HUES6 (cell line): ENCODE data around the gene TMEM260.

Source experiments
- H3K27ac ChIP-seq: 2 replicates; pipeline ENCODE4 v1.7.0; 2013; ENCODE audit warnings: low read depth, mild to moderate bottlenecking, low read length, inconsistent platforms
- H3K27me3 ChIP-seq: 2 replicates; pipeline ENCODE4 v1.6.1; 2013; ENCODE audit warnings: low read length; ENCODE audit not compliant: control insufficient read depth, insufficient read depth
- H3K36me3 ChIP-seq: 2 replicates; pipeline ENCODE4 v1.6.1; 2013; ENCODE audit warnings: low read length; ENCODE audit not compliant: control insufficient read depth, insufficient read depth
- H3K4me1 ChIP-seq: 2 replicates; pipeline ENCODE4 v1.6.1; 2013; ENCODE audit warnings: low read length; ENCODE audit not compliant: control insufficient read depth, insufficient read depth
- H3K4me3 ChIP-seq: 2 replicates; pipeline ENCODE4 v1.5.1; 2013; ENCODE audit warnings: low read depth, low read length
- H3K9ac ChIP-seq: one replicate; pipeline ENCODE4 v1.6.1; 2013; ENCODE audit warnings: mild to moderate bottlenecking, low read length
- H3K9me3 ChIP-seq: 2 replicates; pipeline ENCODE4 v1.6.1; 2013; ENCODE audit warnings: low read depth, low read length; ENCODE audit not compliant: control insufficient read depth, insufficient read depth

Gene TMEM260

GRCh38 chr14:56649382-56649781 is 69.8 kb downstream of the TMEM260 start:
- H3K4me3 ChIP-seq: no peak overlapping the region

GRCh38 chr14:56650048-56650447 is 70.5 kb downstream of the TMEM260 start:
- Histone ChIP-seq H3K4me3 (no peak overlapping the region), H3K9me3 (no peaks in the 10 kb centered on the region), H3K36me3 (no peaks in the 10 kb centered on the region), H3K4me1 (peaks cover 22% of the 10 kb centered on the region), H3K27ac (no peak overlapping the region), H3K9ac (no peak overlapping the region), H3K27me3 (no peaks in the 10 kb centered on the region)

More at GRCh38 chr14:56649382-56649781, 69.8 kb downstream of the TMEM260 start:
- Histone ChIP-seq H3K9ac (no peak overlapping the region), H3K27me3 (no peaks in the 10 kb centered on the region), H3K36me3 (no peaks in the 10 kb centered on the region), H3K4me1 (peaks cover 22% of the 10 kb centered on the region), H3K27ac (no peak overlapping the region), H3K9me3 (no peaks in the 10 kb centered on the region)

- H3K36me3 ChIP-seq: no peaks in the 10 kb centered on the region
- H3K4me3 ChIP-seq: no peak overlapping the region
- H3K27me3 ChIP-seq: no peaks in the 10 kb centered on the region
- H3K27ac ChIP-seq: no peak overlapping the region
- H3K9me3 ChIP-seq: no peaks in the 10 kb centered on the region
- H3K9ac ChIP-seq: no peak overlapping the region
- H3K4me1 ChIP-seq: peaks cover 22% of the 10 kb centered on the region
Observed at GRCh38 chr14:56650979-56651378, 71.4 kb downstream of the TMEM260 start.

GRCh38 chr14:56657604-56658003 is 78.0 kb downstream of the TMEM260 start:
- no peak overlapping the region for H3K9ac ChIP-seq
- H3K9me3 ChIP-seq: no peaks in the 10 kb centered on the region
- H3K27ac ChIP-seq: no peak overlapping the region
- H3K4me1 ChIP-seq: peaks cover 30% of the 10 kb centered on the region
- H3K27me3 ChIP-seq: no peaks in the 10 kb centered on the region
- H3K4me3 ChIP-seq: no peak overlapping the region
- no peaks in the 10 kb centered on the region for H3K36me3 ChIP-seq

- Histone ChIP-seq H3K9me3 (no peaks in the 10 kb centered on the region), H3K4me3 (no peak overlapping the region), H3K27me3 (no peaks in the 10 kb centered on the region), H3K9ac (no peak overlapping the region), H3K4me1 (peaks cover 30% of the 10 kb centered on the region), H3K36me3 (no peaks in the 10 kb centered on the region), H3K27ac (no peak overlapping the region)
Observed at GRCh38 chr14:56659378-56659777, 79.8 kb downstream of the TMEM260 start.

- Histone ChIP-seq H3K9me3 (no peaks in the 10 kb centered on the region), H3K4me3 (no peak overlapping the region), H3K4me1 (peaks cover 30% of the 10 kb centered on the region), H3K36me3 (no peaks in the 10 kb centered on the region), H3K9ac (no peak overlapping the region), H3K27ac (no peak overlapping the region), H3K27me3 (no peaks in the 10 kb centered on the region)
Observed at GRCh38 chr14:56659964-56660551, 80.5 kb downstream of the TMEM260 start.

GRCh38 chr14:56660677-56661389 is 81.2 kb downstream of the TMEM260 start:
- H3K27ac ChIP-seq: no peak overlapping the region
- no peaks in the 10 kb centered on the region for H3K36me3 ChIP-seq
- peaks cover 30% of the 10 kb centered on the region for H3K4me1 ChIP-seq
- no peaks in the 10 kb centered on the region for H3K27me3 ChIP-seq
- peaks cover 5% of the 10 kb centered on the region for H3K9me3 ChIP-seq
- no peak overlapping the region for H3K4me3 ChIP-seq
- H3K9ac ChIP-seq: no peak overlapping the region

GRCh38 chr14:56661478-56661877 is 81.9 kb downstream of the TMEM260 start:
- Histone ChIP-seq H3K27ac (no peak overlapping the region), H3K9me3 (peaks cover 11% of the 10 kb centered on the region), H3K36me3 (no peaks in the 10 kb centered on the region), H3K4me3 (no peak overlapping the region), H3K4me1 (peaks cover 30% of the 10 kb centered on the region), H3K27me3 (no peaks in the 10 kb centered on the region), H3K9ac (no peak overlapping the region)

DNA sequence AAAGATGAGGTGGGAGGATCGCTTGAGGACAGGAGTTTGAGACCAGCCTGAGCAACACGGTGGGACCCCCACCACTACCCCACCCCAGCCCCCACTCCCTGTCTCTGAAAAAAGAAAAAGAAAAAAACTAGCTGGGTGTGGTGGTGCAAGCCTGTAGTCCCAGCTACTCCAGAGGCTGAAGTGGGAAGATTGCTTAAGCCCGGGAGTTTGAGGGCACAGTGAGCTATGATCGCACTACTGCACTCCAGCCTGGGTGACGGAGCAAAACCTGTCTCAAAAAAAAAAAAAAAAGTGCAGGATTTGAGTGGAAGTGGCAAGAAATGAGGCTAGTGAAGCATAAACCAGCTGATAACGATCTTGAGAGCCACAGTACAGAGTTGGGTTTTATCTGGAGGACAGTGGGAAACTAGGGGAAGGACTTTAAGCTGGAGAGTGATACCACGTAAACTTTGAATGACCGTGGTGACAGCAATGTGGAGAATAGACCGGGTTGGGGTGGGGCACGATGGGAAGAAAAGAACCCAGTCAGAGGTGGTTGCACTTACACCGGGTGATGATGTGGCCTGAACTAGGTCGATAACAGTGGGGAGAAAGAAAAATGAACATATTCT is 85.3 kb downstream of the TMEM260 start:
- no peak overlapping the region for H3K4me3 ChIP-seq
- peaks cover 13% of the 10 kb centered on the region for H3K4me1 ChIP-seq
- no peaks in the 10 kb centered on the region for H3K27me3 ChIP-seq
- peaks cover 20% of the 10 kb centered on the region for H3K9me3 ChIP-seq
- no peak overlapping the region for H3K9ac ChIP-seq
- H3K27ac ChIP-seq: no peak overlapping the region
- no peaks in the 10 kb centered on the region for H3K36me3 ChIP-seq

- Histone ChIP-seq H3K9me3 (peaks cover 20% of the 10 kb centered on the region), H3K4me1 (no peaks in the 10 kb centered on the region), H3K9ac (peak overlapping the region; percentile 26), H3K36me3 (no peaks in the 10 kb centered on the region), H3K27me3 (no peaks in the 10 kb centered on the region), H3K4me3 (no peak overlapping the region), H3K27ac (peak overlapping the region; percentile 3; the same call in 1 of the 2 replicates)
Observed at GRCh38 chr14:56666294-56666693, 86.7 kb downstream of the TMEM260 start.

DNA sequence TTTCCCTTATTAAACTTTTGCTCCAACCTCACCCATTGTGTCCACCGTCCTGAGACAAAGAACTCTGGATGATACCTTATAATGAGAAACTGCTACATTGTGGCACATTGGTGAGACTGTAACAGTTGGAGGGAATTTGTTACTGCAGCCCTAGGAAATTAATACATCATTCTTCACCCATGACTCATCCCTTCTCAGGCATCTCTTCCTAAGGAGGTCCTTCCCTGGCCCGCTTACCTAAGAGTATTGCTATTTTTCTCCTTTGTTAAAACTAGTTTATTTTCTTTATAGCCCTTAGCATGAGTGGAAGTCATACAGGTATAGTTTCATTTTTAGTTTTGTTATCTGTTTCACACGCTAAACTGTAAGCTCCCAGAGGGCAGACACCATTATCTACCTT is 87.1 kb downstream of the TMEM260 start:
- H3K9me3 ChIP-seq: peaks cover 20% of the 10 kb centered on the region
- no peak overlapping the region for H3K9ac ChIP-seq
- H3K36me3 ChIP-seq: no peaks in the 10 kb centered on the region
- no peak overlapping the region for H3K4me3 ChIP-seq
- H3K27me3 ChIP-seq: no peaks in the 10 kb centered on the region
- H3K4me1 ChIP-seq: no peaks in the 10 kb centered on the region
- no peak overlapping the region for H3K27ac ChIP-seq
